NOMO-1 treated with dmso at 0.1 percent for 144 hours (cell line): ENCODE measurements around the gene ABHD4.
"Not testable (repeated sequence)": the region's sequence is repeated elsewhere in the genome, so short reads cannot be mapped to it uniquely, and the experiment has no call there.

Experiments
- DNase-seq: peaks from one replicate; lab custom pipeline; 2025; ENCODE audit not compliant: unreplicated experiment; lab: John Stamatoyannopoulos, UW

Gene ABHD4

GRCh38 chr14:22561661-22562579 is 36.2 kb upstream of the ABHD4 start:
- DNase-seq = no peak

- DNase-seq = no peak
Measured at GRCh38 chr14:22563987-22564386, 34.1 kb upstream of the ABHD4 start.

- DNase-seq = no peak
Measured at GRCh38 chr14:22564463-22564862, 33.6 kb upstream of the ABHD4 start.

GRCh38 chr14:22565391-22565945 is 32.6 kb upstream of the ABHD4 start:
- DNase-seq = no peak

GRCh38 chr14:22566266-22566665 is 31.8 kb upstream of the ABHD4 start:
- DNase-seq = not testable (repeated sequence)

GRCh38 chr14:22566845-22567244 is 31.3 kb upstream of the ABHD4 start:
- no peak for DNase-seq

- no peak for DNase-seq
Measured at GRCh38 chr14:22567437-22567836, 30.7 kb upstream of the ABHD4 start.

- DNase-seq = no peak
Measured at GRCh38 chr14:22569106-22569736, 28.9 kb upstream of the ABHD4 start.

- DNase-seq = no peak
Measured at GRCh38 chr14:22569737-22570131, 28.4 kb upstream of the ABHD4 start.

GRCh38 chr14:22570132-22570949 is 27.8 kb upstream of the ABHD4 start:
- peak; percentile 69 for DNase-seq

- DNase-seq = no peak
Measured at GRCh38 chr14:22572562-22573058, 25.5 kb upstream of the ABHD4 start.

GRCh38 chr14:22573804-22574203 is 24.3 kb upstream of the ABHD4 start:
- no peak for DNase-seq

GRCh38 chr14:22577334-22577908 is 20.7 kb upstream of the ABHD4 start:
- no peak for DNase-seq

- DNase-seq = no peak
Measured at GRCh38 chr14:22579236-22579635, 18.9 kb upstream of the ABHD4 start.

- DNase-seq = no peak
Measured at GRCh38 chr14:22579881-22580280, 18.2 kb upstream of the ABHD4 start.

GRCh38 chr14:22580625-22581024 is 17.5 kb upstream of the ABHD4 start:
- DNase-seq = no peak

- no peak for DNase-seq
Measured at GRCh38 chr14:22583994-22584393, 14.1 kb upstream of the ABHD4 start.

GRCh38 chr14:22587247-22587646 is 10.9 kb upstream of the ABHD4 start:
- DNase-seq = no peak

- not testable (repeated sequence) for DNase-seq
Measured at GRCh38 chr14:22587677-22588422, 10.2 kb upstream of the ABHD4 start.

- DNase-seq = no peak
Measured at GRCh38 chr14:22588526-22589095, 9.5 kb upstream of the ABHD4 start.
